HG03469 (cell line): ENCODE results near the gene PNKP.

ENCODE experiments used
- ATAC-seq: cut with Tn5 transposase; IDR thresholded peaks from one replicate; pipeline ENCODE4 v1.9.1; 2021; ENCODE audit warnings: mild to moderate bottlenecking, moderate library complexity, moderate number of reproducible peaks; ENCODE audit not compliant: unreplicated experiment

Gene PNKP

DNA sequence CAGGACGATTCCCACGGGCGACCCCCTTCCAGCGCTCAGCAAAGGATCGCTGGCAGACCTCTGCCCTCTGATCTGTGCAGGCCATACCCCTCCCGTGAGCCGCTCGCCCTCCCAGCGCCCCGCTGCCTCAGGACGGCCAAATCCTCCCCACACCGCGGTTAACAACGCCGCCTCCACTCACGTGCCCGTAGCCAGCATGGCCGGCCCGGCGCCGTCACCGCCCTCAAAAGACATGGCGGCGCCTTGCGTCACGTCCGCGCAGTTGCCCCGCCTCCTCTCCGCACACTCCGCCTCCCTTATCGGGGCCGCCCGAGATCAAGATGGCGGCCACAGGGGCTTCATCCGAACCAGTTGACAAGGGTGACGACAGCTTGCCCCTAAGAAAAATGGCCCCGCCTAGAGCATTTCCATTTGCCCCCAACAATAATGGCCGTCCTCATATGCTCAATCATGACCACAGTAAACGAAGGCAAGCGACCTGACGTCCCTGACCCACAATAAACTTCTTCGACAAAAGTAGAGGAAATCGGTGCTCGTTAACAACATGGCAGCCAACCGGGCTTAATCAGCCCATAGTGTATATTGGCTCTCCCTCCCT is 9.1 kb upstream of the PNKP start:
- peak; percentile 27 for ATAC-seq

DNA sequence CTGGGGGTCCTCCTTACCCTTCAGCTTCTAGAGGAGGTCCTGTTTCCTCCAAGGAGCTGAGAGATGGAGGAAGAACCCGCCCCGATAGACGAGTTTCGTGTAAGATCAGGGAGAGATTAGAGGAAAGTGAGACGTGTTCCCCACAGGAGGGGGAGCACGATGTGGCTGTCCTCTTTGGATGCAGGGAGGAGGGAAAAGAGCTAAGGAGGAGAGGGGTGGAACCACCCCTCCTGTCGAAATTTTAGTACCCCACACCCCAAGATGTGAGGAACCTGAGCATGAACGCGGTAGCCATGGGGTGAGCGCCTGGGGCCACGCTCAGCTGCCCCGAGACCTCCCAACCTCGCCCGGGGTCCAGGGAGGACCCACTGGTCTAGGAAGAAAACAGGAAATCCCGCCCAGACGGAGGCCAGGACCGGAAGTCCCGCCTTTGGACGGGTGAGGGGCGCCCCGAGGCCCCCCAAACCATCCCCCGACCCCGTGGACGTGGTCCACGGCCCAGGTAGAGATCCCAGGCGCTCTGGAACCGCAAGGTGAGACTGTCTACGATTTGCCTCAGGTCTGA is 8.6 kb upstream of the PNKP start:
- ATAC-seq, result no peak

DNA sequence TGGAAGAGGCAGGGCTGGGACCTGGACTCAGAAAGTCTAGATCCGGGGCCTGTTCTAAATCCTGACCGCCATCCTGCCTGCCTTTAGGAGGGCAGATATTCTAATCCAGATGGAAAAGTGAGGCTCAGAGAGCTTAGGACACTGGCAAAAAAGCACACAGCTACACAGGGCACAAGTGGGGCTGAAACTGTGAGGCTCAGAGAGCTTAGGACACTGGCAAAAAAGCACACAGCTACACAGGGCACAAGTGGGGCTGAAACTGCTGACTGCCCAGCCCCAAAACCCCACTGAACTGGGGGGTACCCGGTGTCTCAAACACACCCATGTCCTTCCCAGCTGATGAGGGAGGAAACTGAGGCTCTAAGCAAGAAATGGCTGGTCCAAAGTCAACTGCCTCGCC is 7.8 kb upstream of the PNKP start:
- no peak for ATAC-seq

DNA sequence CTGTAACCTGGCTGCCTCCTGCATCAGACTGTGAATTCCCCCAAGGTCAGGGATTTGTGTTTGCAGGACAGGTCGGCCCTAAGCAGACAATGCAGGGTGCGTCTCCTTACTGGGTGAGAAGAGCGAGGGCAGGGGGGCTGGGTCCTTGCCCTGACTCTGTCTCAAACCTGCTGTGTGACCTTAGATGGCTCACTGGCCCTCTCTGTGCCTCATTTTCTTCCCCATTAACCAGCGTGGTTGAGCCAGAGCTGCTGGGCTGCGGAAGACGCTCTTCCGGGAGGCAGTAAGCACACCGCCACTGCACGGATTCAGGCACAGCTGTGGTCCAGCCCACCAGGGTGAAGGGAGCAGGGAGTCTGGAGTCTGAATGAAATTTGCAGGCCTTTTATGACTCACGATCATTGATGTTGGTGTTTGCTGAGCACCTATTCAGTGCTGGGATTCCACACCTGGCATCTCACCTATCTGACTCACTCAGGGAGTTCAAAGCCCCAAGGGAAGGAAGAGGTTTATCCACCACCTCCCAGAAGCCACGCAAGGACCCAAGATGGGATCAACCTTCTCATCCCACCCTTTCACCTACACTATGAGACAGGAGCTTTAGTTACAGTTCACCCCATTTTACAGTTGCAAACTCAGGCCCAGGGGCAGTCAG is 7.3 kb upstream of the PNKP start:
- ATAC-seq, result no peak

DNA sequence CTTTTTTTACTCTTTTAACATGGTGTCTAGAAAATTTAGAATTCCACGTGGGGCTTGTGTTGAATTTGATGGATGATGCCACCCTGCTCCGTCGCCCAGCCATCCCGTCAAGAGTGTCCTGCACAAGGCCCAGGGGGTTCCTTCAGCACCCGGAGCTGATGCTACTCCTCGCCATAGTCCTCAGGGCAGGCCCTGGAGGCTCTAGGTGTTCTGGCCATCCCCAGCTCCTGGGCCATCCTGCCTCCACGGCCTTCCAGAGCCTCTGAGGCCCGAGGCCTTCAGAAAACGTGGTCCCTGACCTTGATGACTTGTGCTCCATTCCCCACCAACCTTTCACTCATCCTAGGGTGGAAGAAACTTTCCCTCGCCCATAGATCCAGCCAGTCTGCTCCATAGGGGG is 6.5 kb upstream of the PNKP start:
- no peak for ATAC-seq

DNA sequence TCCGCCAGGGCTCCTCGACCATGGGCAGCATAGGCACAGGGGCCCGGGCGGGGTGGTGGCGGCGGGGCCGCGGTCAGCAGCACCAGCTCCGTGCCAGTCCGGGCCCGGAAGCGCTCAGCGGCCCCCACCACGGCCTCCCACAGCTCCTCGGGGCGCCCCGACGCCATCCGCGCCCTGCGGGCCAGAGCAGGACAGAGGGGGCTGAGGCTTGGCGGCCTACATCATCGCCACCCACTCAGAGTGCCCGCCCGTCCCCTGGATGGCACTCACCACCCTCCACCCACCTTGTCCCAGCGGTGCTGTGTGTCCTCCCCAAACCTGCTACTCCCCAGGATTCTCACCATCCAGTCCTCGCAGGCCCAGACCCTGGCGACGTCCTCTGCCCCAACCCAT is 5.7 kb upstream of the PNKP start:
- no peak for ATAC-seq

DNA sequence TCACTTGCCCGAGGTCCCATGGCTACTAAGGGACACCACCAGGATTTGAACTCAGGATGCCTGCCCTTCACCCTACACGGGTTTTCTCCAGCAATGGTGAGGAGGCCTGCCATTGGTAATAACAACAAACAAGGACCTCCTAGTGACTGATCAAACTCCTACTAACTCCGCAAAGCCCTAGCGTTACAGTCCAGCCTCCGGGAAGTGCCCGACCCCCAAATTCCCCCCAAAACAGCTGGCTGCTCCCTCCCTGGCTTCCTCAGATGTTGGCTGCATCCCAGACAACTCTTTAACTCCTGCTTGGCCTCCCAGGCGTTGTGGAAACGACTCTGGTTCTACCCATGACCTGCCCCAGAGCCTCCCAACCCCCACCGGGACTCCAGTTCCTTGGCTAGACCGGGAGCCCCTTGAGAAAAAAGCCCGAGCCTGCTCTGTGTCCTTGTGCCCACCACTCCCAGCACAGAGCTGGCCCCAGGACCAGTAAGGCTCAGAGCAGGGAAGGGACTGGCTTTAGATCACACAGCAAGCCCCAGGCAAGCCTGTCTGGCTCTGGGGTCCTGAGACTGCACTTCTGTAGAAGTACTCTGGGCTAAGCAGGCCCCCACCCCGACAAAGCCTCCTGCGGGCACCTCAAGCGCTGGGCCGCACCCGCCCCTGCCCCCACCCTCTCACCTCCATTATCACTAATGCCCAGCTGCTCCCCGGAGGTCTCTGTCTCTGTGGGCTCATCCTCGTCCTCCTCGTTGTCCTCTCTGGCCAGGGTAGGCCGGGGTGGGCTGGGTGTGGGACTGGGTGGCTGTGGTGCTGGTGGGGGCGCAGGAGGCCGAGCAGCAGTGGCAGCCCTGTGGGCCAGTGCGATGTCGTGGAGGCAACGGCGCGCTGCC is 5.1 kb upstream of the PNKP start:
- ATAC-seq, result no peak

DNA sequence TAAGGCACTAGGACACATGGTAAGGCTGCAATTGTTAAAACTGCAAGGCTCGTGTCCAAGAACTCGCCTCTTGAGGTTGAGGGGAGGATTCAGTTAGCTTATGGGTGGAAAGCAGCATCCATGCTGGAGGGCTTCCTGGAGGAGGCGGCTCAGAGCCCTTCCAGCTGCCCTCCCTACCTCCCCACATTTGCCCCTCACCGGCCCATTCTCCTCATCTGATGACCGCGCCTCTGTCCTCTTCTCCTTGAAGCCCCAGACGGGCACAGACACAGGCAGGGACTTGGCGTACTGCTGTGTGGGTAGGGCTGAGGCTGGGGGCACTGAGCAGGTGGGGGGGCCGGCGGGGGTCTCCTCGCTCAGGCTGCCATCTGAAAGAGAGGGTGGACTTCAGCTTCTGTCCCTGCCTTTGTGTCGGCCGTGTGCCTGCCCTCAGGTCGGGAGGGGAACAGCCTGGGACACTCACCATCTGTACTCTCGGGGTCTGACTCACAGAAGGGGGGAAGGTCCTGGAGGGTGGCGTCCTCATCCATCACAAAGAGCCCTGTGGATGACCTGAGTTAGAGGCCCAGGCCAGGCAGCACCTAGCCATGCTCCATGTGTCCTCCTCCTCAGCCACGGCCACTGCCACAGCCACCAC is 4.1 kb upstream of the PNKP start:
- ATAC-seq, result no peak

DNA sequence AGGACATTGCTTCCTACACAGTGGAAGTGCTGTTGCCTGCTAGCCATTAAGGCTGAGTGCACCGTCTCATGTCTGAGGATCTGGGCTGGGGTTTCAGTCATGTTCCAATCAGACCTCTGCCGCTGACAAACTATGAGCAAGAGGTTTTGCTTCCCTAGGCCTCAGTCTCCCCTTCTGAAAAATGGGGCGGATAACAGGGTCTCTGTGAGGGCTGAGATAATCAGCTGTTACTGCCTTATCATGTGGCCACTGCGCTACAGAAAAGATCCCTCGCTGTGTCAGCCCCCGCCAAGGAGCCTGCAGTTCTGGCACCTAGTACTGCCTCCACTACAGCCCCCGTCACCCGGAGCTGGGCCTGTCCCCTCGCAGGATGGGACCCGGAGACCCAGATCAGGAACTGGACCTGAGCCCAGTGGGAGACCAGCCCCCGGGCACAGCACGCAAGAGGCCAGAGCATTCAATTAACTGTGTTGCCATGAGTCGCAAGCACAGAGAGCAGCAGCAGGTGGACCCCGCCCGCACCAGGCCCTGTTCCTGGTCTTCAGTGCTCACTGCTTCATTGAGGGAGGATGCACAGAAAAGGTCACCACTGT is 3.0 kb upstream of the PNKP start:
- no peak for ATAC-seq

DNA sequence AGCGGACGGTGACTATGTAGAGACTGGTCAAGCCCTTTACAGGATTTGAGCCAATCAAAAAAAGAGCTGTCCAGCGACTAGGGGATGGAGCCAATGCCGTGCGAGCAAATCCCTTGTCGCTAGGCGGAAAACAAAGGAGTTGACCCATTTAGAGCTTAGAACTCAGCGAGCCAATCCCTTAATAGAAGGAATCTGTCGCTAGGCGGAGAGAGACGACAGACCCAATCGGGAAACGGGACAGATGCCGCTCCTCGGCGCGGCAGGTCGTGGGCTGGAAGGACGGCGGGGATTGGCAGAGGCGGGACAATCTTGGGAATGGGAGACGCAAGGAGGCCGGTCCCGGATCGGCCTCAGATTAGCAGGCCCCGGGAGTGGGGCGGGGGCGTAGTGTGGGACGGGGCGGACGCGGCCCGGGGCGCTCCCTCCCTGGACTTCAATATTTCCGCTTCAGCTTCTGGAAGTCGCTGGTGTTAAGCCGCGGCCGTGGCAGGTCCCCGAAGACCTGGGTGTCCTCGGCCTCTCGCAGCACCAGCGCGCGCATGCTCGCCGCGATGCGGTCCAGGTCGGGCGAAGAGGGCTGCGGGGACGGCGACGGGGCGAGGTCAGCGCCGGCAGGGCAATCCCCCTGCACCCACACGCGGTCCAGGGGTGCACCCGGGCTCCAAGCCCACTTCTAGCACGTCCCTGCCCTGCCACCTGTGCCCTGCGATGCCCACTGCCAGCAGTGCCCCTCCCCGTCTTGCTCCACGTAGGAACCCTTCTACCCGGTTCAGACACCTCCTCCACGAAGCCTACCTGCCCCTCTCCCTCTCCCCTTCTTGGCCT is 2.3 kb upstream of the PNKP start:
- ATAC-seq, result peak; percentile 47

DNA sequence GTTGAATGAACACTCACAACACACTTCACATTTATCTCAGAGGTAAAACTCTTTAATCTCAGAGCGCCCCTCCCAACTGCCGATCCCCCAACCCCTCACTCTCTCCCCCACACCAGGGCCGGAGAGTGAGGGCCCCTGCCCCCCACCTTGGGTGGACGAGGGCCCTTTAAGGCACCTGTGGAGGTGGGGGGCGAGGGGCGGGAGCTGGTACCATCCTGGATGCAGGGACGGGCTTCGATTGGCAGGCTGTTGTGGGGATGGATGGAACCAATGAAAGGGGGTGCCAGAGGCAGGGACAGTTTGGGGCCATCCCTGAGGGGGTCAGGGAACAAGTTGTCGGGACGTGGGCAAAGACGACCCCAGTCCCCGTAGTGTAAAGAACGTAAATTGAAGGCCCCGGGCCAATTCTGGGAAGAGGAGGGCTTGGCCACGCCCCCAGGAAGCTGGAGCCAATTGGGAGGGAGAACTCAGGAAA is 1.7 kb upstream of the PNKP start:
- ATAC-seq, result no peak

DNA sequence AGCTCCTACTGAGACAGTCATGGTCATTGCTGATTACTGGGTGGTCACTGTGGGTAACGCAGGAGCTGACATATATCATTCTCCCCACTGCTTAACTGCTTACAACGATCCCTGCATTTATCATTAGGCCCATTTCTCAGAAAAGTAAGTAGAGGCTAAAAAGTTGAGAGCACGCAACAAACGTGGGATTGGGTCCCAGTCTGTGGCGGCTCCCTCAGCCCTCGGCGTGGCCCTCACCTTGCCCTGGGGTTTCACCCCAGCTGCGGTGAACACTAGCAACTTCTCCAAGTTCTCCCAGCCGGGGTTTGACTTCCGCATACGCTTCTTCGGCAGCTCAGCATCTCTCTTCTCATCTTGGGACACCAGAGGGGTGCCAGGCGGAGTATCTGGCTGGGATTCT is 2.5 kb downstream of the PNKP start:
- no peak for ATAC-seq

DNA sequence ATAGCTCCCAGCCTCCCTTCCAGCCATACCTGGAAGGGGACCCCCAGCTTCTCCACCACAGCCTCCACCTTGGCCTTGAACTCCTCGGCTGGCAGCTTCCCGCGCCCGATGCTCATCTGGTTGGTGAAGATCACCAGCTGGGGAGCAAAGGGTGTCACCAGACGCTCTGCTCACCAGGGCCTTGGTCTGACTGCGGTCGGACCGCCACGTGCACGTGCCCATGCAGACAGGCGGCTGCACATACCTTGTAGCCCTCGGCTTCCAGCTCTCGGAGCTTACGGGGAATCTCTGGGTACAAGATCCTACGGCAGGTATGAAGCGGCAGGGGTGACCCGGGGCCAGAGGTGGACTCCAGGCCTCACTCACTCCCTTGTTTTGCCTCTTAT is 3.4 kb downstream of the PNKP start:
- no peak for ATAC-seq

DNA sequence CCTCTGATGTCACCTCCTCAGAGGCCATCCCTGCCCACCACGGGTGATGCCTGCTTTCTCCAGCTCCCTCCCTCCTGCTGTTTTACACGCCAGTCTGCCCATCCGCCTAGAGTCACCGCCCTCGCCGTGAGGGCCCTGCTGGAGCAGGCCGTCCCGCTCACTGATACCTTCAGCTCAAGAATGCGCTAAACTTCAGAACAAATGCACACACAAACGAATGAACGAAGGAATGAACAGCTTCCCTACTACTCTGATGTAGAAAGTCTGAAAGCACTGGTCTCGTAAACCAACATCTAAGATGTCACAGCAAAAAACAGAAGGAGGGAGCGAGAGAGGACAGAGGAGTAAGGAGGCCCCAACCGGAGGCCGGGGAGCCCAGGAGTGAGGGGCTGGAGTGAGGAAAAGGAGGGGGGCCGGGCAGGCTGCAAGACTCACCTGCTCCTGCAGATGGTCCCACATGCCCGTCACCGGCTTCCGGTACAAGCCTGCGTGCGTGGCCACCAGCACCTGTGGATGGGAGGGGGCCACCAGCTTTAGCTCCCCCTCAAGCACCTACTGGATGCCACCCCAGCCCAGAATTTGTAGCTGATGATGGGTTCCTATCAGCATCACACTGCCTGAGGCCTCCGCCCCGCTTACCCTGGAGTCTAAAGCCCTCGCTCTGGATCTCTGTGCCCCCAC is 4.0 kb downstream of the PNKP start:
- no peak for ATAC-seq

DNA sequence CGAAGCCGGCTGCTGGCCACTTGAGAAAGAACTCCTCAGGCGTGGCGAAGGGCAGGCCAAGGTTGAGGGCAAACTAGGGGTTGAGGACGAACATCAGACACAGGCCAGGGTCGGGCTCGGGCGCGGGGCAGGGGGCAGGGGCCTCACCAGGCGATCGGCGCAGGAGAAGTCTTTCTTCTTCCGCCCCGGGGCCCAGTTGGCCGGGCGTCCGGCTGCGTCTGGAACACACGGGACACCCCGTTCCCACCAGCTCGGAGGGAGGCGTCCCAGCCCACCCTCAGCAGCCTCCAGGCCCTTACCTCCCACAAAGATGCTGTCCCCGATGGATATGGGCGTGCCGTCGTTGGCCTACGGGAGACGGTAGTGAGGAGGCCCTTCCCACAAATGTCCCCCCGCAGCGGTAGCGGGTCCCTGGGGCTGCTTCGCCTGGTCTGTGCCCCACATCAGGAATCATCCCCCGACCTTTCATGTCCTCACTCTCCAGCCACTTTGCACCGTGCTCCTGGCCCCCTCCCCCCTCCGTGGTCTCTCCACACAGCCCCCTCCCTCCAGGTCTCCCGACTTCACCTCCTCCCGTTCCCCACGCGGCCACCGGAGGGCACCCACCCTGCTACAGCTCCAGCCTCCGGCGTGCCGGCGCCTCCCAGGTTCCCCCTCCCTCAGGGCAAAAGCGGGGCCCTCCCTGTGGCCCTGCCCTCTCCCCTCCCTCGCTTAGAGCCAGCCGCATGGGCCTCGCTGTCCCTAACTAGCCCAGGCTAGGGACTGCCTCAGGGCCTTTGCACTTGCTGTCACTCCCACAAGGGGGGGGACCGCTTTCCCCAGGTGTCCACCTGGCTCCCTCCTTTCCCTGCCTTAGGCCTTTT is 4.8 kb downstream of the PNKP start:
- ATAC-seq, result no peak

DNA sequence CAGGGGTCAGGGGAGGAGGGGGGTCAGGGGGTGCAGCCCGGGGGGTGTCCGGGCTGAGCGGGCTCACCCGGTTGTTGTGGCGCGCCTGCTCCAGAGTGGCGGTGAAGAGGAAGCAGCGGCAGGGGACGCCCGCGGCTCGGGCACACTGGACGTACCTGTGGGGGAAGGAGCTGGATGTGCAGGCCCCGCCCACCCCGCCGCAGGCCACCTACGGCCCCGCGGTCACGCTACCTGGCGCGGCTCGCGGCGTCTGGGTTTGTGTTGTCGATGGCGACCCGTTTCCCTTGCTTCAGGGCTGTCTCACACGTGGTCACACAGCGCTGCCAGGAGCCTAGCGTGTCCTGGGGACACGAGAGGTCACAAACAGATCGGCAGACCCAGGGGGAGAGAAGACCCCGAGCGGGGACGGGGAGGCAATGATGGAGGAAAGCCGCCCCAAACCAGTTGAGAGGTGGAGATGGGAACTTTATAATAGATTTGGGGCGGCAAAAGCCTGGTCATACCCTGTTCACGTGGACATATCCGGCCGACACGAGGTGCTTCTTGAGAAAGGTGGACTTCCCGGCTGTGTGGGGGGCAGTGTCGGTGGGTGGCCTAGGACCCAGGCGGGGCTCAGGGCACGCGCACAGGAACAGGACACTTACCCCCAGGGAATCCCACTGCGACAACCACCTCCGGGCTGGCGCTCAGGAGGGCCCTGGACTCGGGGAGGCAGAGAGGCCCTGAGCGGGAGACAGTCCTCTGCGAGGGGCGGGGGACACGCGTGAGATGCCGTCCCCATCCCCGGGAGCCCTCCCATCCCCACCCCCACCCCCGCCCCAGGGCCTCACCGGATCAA is 5.6 kb downstream of the PNKP start:
- ATAC-seq, result no peak

DNA sequence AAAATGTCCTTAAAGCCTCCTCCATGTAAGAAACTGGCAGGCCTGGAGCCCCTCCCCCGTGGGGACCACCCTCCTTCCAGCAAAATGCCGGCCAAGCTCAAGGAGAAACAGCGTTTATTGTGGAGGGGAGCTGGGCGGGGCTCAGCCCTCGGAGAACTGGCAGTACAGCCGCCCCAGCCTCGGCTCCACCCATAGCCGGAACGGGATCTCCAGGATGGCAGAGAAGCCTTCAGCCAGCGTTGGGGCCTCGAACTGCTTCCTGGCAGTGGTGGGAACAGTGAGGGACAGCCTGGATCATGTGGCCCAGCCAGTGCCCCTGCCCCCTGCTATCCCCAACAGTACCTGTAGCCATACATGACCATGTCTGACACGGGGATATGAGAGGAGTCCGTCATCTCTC is 6.3 kb downstream of the PNKP start:
- ATAC-seq, result no peak
